HG02610 (cell line): ENCODE results near the gene SCAANT1.

Experiments
- ATAC-seq: cut with Tn5 transposase; IDR thresholded peaks from one replicate; pipeline ENCODE4 v1.9.1; 2021; ENCODE audit warnings: mild to moderate bottlenecking, moderate library complexity; ENCODE audit not compliant: unreplicated experiment

Gene SCAANT1

GRCh38 chr3:63864008-63864964 lies 47.9 kb downstream of the SCAANT1 start:
- ATAC-seq = peak; percentile 45

DNA sequence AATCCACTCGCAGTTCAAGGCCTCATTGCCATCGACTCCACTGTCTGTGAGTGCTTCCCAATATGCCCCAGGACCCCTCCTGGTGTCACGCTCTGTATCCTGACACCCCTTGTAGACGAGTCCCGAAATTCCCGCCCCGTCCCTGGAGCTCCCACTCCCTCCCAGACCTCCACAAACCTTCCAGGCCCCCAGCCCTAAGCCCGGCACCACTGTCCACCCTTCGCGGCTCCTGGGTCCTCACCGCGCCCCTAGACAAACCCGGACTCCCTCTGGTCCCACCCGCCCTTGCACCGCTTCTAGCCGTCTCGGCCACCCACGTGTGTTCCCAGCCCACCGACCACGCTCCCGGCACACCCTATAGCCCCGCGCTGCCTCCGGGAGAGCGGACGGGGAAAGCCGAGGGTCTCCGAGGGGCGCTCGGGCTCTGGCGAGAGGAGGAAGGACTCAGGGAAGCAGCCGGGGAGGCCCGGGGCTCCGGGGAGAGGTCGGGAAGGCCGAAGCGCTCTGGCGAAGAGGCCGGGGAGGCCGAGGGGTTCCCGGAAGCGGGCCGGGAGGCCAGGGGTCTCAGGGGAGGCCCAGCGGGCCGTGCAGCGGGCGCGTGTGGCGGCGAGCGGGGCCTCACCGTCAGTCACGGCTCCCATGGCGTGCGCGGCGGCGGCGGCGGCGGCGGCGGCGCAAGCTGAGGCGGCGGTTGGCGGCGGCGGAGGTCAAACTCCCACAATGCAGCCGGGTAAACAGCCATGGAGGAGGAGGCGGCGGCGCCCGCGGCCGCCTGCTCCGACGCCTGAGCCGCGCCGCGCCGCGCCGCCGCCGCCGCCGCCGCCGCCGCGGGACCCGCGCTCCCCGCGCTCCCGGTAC lies 48.8 kb downstream of the SCAANT1 start, which contains the start of the genes ATXN7 and THOC7:
Gene ATXN7 (plus strand): TSS at position 718 of the 858 bp plus-strand sequence. CDS start 48,732 bp downstream, outside the sequence.
Gene THOC7 (minus strand): TSS at position 656 of the 858 bp plus-strand sequence. CDS start 15 bp downstream, at position 641.
- peak; percentile 69 for ATAC-seq

DNA sequence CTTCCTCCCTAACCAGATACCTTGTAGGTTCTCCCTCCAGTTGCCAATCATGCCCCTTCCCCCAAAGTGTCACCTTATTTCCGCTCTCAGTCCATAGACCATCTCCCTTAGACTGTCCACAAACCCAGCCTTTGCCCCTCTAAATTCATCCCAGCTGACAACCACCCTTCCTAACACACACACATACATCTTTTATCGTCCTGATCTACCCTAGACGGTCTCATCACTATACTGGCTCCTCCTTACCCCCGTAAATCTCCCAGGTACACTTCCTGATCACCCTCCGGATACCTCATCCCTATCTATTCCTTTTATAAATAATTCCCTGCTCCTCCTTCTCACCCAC lies 49.4 kb downstream of the SCAANT1 start:
- peak; percentile 3 for ATAC-seq
